A549 (cell line): ENCODE measurements around the gene RAB6C.
"Not testable (repeated sequence)": the region's sequence is repeated elsewhere in the genome, so short reads cannot be mapped to it uniquely, and the experiment has no call there.

ENCODE experiments used
- BHLHE40 ChIP-seq: IDR thresholded peaks from 2 replicates; pipeline ENCODE4 v1.6.1; 2012; ENCODE audit warnings: low read depth, low read length, inconsistent platforms
- CEBPB ChIP-seq, 2 experiments: fragments of >200 bp in 1 of 2; sonication (Bioruptor Twin) in 1 of 2; formaldehyde crosslinking in 1 of 2; IDR thresholded peaks; 2 replicates each; pipeline ENCODE4 v1.6.1; 2012 to 2016
- ELK1 ChIP-seq: fragments of 150-350 bp; IDR thresholded peaks from 2 replicates; pipeline ENCODE4 v1.6.1; 2014; ENCODE audit warnings: low read depth, mild to moderate bottlenecking, low read length
- EP300 ChIP-seq, 2 experiments: fragments of >200 bp; sonication (Bioruptor Twin); formaldehyde crosslinking; IDR thresholded peaks; 2 replicates in 1 of 2; 3 replicates in 1 of 2; pipeline ENCODE4 v1.6.1; 2016 to 2017
- HOXA7 ChIP-seq: fragments of 250-450 bp; sonication (Bioruptor Pico); IDR thresholded peaks from 2 replicates; pipeline ENCODE4 v1.5.0; 2020; ENCODE audit warnings: mild to moderate bottlenecking, moderate library complexity
- JUN ChIP-seq, 2 experiments: fragments of >200 bp; sonication (Bioruptor Twin); formaldehyde crosslinking; IDR thresholded peaks; 2 replicates in 1 of 2; 3 replicates in 1 of 2; pipeline ENCODE4 v1.6.1; 2016 to 2017
- PHF8 ChIP-seq: fragments of 200-600 bp; sonication (generic); IDR thresholded peaks from 2 replicates; pipeline ENCODE4 v1.6.1; 2016; ENCODE audit warnings: low read depth, mild to moderate bottlenecking, antibody characterized with exemption, moderate library complexity, borderline replicate concordance
- POLR2A ChIP-seq: IDR thresholded peaks from 2 replicates; pipeline ENCODE4 v1.6.1; 2012; ENCODE audit warnings: mild to moderate bottlenecking, low read length
- POLR2AphosphoS2 ChIP-seq: conservative IDR thresholded peaks from 2 replicates; pipeline ENCODE4 v1.6.1; 2012; ENCODE audit warnings: low read length, improper control_type of control experiment, inconsistent platforms
- RFX5 ChIP-seq: fragments of 450-650 bp; IDR thresholded peaks from 2 replicates; pipeline ENCODE4 v1.7.1; 2014; ENCODE audit warnings: antibody characterized with exemption, mild to moderate bottlenecking, moderate library complexity
- SMC3 ChIP-seq: fragments of >200 bp; sonication (Bioruptor Twin); formaldehyde crosslinking; IDR thresholded peaks from 3 replicates; pipeline ENCODE4 v1.6.1; 2018; ENCODE audit warnings: inconsistent platforms
- TF ChIP-seq, protein P1 (sequence below): IDR thresholded peaks from 2 replicates; pipeline ENCODE4 v1.6.1; 2012
- TF ChIP-seq, protein P2 (sequence below): fragments of >200 bp; sonication (Bioruptor Twin); formaldehyde crosslinking; IDR thresholded peaks from 3 replicates; pipeline ENCODE4 v1.5.1; 2016
- TF ChIP-seq, protein P3 (sequence below): fragments of 200-600 bp; sonication (generic); IDR thresholded peaks from 2 replicates; pipeline ENCODE4 v1.6.1; 2016; ENCODE audit warnings: antibody characterized with exemption, mild to moderate bottlenecking, moderate library complexity

DNA sequence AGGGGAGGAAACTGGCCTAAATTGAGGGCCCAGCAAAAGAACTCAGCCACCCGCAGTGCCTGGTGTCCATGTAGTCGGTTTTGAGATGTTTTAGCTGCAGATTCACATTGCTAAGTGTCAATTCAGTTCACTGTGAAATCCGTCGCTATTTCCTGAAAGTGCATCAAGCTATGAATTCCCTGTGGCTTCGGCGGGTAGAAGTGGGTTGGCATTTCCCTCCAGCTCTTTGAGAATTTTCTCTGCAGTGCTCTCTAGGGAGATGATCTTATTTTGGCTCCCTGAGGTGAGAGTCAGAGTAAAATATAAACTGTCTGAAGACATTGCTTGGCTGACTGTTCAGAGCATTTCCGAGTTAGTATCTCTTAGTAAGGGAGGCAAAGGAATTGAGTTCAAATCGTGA, 36.0 kb upstream of the RAB6C start:
- not testable (repeated sequence) for TF ChIP-seq HOXA7 (CRISPR knock-in tag); BHLHE40; EP300 (IDR thresholded peaks at IDR 0.05); ELK1; PHF8; POLR2A; JUN (IDR thresholded peaks at IDR 0.05); CEBPB (IDR thresholded peaks at IDR 0.05); POLR2AphosphoS2; SMC3; RFX5
- TF ChIP-seq, protein P1, sequence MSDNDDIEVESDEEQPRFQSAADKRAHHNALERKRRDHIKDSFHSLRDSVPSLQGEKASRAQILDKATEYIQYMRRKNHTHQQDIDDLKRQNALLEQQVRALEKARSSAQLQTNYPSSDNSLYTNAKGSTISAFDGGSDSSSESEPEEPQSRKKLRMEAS = not testable (repeated sequence)
- TF ChIP-seq, protein P2, sequence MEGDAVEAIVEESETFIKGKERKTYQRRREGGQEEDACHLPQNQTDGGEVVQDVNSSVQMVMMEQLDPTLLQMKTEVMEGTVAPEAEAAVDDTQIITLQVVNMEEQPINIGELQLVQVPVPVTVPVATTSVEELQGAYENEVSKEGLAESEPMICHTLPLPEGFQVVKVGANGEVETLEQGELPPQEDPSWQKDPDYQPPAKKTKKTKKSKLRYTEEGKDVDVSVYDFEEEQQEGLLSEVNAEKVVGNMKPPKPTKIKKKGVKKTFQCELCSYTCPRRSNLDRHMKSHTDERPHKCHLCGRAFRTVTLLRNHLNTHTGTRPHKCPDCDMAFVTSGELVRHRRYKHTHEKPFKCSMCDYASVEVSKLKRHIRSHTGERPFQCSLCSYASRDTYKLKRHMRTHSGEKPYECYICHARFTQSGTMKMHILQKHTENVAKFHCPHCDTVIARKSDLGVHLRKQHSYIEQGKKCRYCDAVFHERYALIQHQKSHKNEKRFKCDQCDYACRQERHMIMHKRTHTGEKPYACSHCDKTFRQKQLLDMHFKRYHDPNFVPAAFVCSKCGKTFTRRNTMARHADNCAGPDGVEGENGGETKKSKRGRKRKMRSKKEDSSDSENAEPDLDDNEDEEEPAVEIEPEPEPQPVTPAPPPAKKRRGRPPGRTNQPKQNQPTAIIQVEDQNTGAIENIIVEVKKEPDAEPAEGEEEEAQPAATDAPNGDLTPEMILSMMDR = not testable (repeated sequence)
- TF ChIP-seq, protein P3, sequence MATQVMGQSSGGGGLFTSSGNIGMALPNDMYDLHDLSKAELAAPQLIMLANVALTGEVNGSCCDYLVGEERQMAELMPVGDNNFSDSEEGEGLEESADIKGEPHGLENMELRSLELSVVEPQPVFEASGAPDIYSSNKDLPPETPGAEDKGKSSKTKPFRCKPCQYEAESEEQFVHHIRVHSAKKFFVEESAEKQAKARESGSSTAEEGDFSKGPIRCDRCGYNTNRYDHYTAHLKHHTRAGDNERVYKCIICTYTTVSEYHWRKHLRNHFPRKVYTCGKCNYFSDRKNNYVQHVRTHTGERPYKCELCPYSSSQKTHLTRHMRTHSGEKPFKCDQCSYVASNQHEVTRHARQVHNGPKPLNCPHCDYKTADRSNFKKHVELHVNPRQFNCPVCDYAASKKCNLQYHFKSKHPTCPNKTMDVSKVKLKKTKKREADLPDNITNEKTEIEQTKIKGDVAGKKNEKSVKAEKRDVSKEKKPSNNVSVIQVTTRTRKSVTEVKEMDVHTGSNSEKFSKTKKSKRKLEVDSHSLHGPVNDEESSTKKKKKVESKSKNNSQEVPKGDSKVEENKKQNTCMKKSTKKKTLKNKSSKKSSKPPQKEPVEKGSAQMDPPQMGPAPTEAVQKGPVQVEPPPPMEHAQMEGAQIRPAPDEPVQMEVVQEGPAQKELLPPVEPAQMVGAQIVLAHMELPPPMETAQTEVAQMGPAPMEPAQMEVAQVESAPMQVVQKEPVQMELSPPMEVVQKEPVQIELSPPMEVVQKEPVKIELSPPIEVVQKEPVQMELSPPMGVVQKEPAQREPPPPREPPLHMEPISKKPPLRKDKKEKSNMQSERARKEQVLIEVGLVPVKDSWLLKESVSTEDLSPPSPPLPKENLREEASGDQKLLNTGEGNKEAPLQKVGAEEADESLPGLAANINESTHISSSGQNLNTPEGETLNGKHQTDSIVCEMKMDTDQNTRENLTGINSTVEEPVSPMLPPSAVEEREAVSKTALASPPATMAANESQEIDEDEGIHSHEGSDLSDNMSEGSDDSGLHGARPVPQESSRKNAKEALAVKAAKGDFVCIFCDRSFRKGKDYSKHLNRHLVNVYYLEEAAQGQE = not testable (repeated sequence)
